Measurements from ENCODE around the gene AUTS2. TPM values are rescaled to one million over a fixed set of nuclear protein-coding genes. Genes with fewer than 3 reads are reported as not detected.

Gene AUTS2
- total and polyA plus RNA-seq, 10 donors, result 6.1 to 54.8 (median 29.1) TPM

DNA sequence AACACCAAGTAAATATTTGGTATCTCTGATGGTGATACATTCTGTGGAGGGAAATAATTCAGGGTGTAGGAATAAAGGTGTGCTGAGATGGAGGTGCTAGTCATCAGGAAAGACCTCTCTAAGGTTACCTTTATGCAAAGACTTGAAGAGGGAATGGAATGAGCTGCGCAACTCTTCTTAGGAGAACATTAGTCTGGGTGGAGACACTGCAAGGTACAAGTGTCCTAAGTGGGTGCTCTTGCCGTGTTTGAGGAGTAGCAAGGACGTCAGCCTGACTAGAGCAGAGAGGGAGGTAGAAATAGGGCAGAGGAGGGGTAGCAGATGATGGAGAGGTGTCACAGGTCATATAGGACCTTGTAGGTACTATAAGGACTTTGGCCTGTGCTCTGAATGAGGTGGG is 148.1 kb downstream of the AUTS2 start:
- Histone ChIP-seq H3K27me3 (replicated peaks in 1 of 7) (no peaks in the 10 kb centered on the region), H3K4me1 (no peaks in the 10 kb centered on the region), H3K4me3 (no peak overlapping the region), H3K36me3 (no peaks in the 10 kb centered on the region), H3K9me3 (no peaks in the 10 kb centered on the region), H3K27ac (no peak overlapping the region)
- 84 to 97% (median 92%) methylated on average over 3 of the region's 3 CpGs for WGBS, 5 donors
- intact Hi-C loops (cut with DNase I; ENCODE audit: low total_unique reads), result no loop called here
- TF ChIP-seq POLR2AphosphoS5 (IDR thresholded peaks at IDR 0.05) (no peak), POLR2A (IDR thresholded peaks at IDR 0.05) (no peak)
- TF ChIP-seq, protein P1, sequence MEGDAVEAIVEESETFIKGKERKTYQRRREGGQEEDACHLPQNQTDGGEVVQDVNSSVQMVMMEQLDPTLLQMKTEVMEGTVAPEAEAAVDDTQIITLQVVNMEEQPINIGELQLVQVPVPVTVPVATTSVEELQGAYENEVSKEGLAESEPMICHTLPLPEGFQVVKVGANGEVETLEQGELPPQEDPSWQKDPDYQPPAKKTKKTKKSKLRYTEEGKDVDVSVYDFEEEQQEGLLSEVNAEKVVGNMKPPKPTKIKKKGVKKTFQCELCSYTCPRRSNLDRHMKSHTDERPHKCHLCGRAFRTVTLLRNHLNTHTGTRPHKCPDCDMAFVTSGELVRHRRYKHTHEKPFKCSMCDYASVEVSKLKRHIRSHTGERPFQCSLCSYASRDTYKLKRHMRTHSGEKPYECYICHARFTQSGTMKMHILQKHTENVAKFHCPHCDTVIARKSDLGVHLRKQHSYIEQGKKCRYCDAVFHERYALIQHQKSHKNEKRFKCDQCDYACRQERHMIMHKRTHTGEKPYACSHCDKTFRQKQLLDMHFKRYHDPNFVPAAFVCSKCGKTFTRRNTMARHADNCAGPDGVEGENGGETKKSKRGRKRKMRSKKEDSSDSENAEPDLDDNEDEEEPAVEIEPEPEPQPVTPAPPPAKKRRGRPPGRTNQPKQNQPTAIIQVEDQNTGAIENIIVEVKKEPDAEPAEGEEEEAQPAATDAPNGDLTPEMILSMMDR (IDR thresholded peaks at IDR 0.05 in 8 of 11, conservative IDR thresholded peaks at IDR 0.05 in 3 of 11), result no peak
- no peak for DNase-seq

DNA sequence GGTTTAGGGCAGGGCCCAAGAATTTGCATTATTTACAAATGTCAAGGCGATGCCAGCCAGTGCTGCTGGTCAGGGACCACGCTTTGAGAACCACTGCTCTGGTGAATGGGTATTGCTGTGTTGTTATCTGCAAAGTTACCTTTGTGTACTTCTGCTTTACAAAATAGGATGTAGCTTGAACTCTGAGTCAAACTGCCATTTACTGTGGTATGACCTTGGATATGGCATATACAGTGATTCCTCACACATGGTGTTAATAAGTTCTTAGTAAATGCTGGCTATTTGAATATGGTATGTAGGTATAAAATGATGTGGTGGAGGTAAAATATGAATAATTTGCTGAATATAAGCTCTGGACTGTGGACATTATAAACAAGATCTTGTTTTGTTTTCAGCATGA is 148.9 kb downstream of the AUTS2 start:
- WGBS, 5 donors, result 76 to 100% (median 94%) methylated on average over 2 of the region's 2 CpGs
- no peak overlapping the region for H3K4me3 ChIP-seq

DNA sequence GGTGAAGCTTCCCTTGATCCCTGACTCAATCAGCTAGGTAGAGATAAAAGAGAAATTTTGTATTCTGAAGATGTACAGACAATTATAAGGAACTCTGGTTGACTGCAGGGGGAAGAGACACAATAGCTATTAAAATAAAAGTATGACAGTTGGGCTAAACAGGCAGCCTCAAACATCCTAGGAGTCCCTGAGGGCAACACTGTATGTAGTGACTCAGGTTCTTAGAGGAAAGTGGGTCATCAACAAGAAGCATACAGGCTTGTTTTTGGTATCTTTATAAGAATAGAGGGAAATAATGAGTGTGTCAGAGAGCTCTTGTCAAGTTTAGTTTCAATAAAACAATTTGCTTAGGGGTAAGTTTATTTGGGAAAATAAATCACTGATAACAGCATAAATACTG is 150.3 kb downstream of the AUTS2 start:
- Histone ChIP-seq H3K27ac (no peak overlapping the region), H3K4me3 (no peak overlapping the region), H3K9me3 (no peaks in the 10 kb centered on the region), H3K27me3 (replicated peaks in 1 of 7) (no peaks in the 10 kb centered on the region), H3K36me3 (no peaks in the 10 kb centered on the region), H3K4me1 (no peaks in the 10 kb centered on the region)
- intact Hi-C loops (cut with DNase I; ENCODE audit: low total_unique reads), result no loop called here
- no peak for DNase-seq
- TF ChIP-seq POLR2AphosphoS5 (IDR thresholded peaks at IDR 0.05) (no peak), POLR2A (IDR thresholded peaks at IDR 0.05) (no peak)
- TF ChIP-seq, protein P1 (IDR thresholded peaks at IDR 0.05 in 8 of 11, conservative IDR thresholded peaks at IDR 0.05 in 3 of 11), result no peak

More for the DNA sequence above, 148.9 kb downstream of the AUTS2 start:
- H3K36me3 ChIP-seq, result no peaks in the 10 kb centered on the region
- H3K27ac ChIP-seq, result no peak overlapping the region
- no peaks in the 10 kb centered on the region for H3K27me3 ChIP-seq (replicated peaks in 1 of 7)
- no peak for DNase-seq
- TF ChIP-seq, protein P1 (IDR thresholded peaks at IDR 0.05 in 8 of 11, conservative IDR thresholded peaks at IDR 0.05 in 3 of 11), result no peak
- TF ChIP-seq POLR2A (IDR thresholded peaks at IDR 0.05), result no peak
- no peak for TF ChIP-seq POLR2AphosphoS5 (IDR thresholded peaks at IDR 0.05)
- intact Hi-C loops (cut with DNase I; ENCODE audit: low total_unique reads), result no loop called here
- no peaks in the 10 kb centered on the region for H3K9me3 ChIP-seq
- no peaks in the 10 kb centered on the region for H3K4me1 ChIP-seq

DNA sequence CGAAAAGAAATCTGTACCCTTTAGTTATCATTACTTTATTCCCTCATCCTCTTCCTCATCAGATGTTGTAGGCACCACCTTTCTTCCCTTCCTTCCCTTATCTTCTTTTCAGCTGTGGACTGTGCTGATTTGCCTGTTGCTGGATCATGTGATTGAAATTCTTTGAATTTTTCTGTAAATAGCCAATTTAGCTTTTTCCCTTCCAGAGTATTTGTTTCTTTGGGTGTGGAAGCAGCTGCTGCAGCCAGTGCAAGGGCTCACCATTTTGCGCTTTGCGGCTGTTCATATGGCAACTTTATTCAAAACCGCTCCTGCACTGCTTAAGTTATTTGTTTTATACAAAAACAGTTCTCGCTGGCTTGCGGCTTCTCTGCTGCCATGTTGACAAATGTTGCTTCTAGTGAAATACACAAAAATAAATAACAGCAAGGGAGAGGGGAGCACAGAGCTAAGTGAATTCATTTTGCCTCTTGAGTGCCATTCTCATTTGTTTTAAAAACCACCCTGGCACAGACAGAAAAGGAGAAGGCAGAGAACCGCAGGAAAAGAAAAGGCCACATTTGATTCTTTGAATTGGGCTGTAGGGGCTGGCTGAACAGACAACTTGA is 151.2 kb downstream of the AUTS2 start:
- 90 to 95% (median 92%) methylated on average over 7 of the region's 7 CpGs for WGBS, 5 donors
- Histone ChIP-seq H3K4me1 (peaks cover 0 to 5% (median 0%) of the 10 kb centered on the region in 6 donors), H3K4me3 (no peak overlapping the region), H3K36me3 (no peaks in the 10 kb centered on the region), H3K27me3 (replicated peaks in 1 of 7) (no peaks in the 10 kb centered on the region), H3K9me3 (no peaks in the 10 kb centered on the region), H3K27ac (no peak overlapping the region)
- TF ChIP-seq POLR2AphosphoS5 (IDR thresholded peaks at IDR 0.05), result no peak
- TF ChIP-seq POLR2A (IDR thresholded peaks at IDR 0.05), result no peak
- TF ChIP-seq, protein P1 (IDR thresholded peaks at IDR 0.05 in 8 of 11, conservative IDR thresholded peaks at IDR 0.05 in 3 of 11), result no peak
- intact Hi-C loops (cut with DNase I; ENCODE audit: low total_unique reads), result no loop called here
- no peak for DNase-seq

Data from spleen (tissue), 11 donors.